GM12874 (cell line): ENCODE data around the gene CYP2D6.

Source experiments
- TF ChIP-seq, protein P1 (sequence below): IDR thresholded peaks from 2 replicates; pipeline ENCODE4 v1.5.1; 2011; ENCODE audit warnings: low read depth, mild to moderate bottlenecking, control low read depth, low read length, moderate library complexity; ENCODE audit not compliant: insufficient read depth

Gene CYP2D6

DNA sequence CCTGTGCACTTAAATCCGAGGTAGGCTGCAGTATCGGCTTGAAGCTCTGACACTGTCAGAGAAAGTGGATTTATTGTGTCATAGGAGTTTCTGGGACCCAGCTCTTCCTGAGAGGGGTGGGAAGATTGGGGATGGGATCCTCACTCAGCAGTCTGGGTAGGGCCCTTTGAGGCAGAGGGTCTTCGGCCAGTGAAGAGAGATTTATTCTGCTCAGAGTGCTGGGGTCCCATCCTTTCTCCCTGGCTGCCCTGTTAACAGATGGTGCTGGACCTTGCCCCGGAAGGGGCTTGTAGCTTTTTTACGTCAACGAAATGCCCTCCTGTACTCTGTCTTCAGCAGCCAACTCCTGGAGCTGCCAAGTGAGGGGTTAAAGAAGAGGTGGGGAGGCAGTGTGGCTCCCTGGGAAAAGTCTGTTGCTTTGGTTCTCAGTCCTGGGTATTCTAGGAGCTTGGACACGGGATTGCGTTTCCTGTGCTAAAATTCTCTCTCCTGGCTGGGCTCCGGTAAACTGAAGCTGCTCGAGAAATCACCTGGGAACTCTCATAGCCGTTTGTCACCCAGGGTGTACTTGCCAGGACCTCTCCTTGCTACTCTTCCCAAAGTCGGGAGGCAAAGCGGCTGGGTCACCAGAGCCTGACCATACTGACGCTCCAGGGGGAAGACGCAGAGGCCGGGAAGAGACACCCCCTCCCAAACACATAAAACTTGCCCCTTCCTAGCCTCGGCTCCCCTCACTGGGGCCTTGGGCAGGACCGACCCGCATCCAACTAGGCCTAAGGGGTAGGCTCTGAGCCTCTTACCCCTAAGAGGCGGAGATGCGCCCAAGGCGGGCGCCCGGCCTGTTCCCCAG lies 51.9 kb downstream of the CYP2D6 start:
- TF ChIP-seq, protein P1, sequence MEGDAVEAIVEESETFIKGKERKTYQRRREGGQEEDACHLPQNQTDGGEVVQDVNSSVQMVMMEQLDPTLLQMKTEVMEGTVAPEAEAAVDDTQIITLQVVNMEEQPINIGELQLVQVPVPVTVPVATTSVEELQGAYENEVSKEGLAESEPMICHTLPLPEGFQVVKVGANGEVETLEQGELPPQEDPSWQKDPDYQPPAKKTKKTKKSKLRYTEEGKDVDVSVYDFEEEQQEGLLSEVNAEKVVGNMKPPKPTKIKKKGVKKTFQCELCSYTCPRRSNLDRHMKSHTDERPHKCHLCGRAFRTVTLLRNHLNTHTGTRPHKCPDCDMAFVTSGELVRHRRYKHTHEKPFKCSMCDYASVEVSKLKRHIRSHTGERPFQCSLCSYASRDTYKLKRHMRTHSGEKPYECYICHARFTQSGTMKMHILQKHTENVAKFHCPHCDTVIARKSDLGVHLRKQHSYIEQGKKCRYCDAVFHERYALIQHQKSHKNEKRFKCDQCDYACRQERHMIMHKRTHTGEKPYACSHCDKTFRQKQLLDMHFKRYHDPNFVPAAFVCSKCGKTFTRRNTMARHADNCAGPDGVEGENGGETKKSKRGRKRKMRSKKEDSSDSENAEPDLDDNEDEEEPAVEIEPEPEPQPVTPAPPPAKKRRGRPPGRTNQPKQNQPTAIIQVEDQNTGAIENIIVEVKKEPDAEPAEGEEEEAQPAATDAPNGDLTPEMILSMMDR: no peak

DNA sequence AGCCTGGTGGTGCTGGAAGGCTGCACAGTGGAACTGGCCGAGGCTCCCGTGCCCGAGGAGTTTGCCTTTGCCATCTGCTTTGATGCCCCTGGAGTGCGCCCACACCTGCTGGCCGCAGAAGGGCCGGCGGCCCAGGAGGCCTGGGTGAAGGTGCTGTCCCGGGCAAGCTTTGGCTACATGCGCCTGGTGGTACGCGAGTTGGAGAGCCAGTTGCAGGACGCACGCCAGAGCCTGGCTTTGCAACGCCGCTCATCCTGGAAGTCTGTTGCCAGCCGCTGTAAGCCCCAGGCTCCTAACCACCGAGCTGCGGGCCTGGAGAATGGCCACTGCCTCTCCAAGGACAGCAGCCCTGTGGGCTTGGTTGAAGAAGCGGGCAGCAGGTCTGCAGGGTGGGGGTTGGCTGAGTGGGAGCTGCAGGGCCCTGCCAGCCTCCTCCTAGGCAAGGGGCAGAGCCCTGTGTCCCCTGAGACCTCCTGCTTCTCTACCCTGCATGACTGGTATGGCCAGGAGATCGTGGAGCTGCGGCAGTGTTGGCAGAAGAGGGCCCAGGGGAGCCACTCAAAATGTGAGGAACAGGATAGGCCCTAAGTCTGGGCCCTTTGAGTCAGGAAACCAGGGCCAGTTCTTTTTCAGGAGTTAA lies 53.0 kb downstream of the CYP2D6 start:
- TF ChIP-seq, protein P1: no peak

DNA sequence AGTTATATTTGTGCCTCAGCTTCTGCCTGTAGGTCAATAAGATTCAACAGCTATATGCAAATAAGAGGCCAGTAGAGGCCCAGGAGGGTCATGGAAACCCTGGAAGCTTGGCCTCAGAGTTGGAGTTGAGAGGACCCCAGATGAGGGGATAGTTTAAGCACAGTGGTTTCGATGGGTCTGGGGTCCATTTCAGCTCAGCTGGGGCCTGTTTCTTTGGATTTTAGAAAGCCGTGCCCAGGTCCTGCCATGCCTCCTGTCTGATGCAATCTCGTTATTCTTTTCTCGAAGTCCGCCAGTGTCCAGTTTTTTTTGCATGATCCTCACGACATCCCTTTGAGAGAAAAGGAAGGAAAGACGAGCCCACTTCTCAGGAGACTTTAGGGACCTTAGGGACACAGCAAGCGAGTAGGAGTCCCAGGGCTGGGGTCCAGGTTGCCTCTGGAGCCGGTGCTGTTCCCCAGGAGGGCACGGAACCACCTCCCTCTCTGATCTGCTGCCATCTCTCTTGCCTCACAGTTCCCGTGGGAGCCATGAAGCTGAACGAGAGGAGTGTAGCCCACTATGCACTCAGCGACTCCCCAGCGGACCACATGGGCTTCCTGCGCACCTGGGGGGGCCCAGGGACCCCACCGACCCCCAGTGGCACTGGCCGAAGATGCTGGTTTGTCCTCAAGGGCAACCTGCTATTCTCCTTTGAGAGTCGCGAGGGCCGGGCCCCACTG lies 53.7 kb downstream of the CYP2D6 start:
- TF ChIP-seq, protein P1: no peak
